Stimulated activated CD8-positive, alpha-beta memory T cell treated with anti-CD3 and anti-CD28 coated beads, Interleukin-12 subunit alpha, Interleukin-12 subunit beta, amount 100 ng/mL, for 24 hours (primary cell): ENCODE results near the gene TSPO.

Experiments
- DNase-seq: peaks from one replicate; pipeline ENCODE4 v3.0.0-alpha.2; 2020; ENCODE audit errors: extremely low read depth

The TSPO gene

GRCh38 chr22:43179146-43179910 is 28.0 kb downstream of the TSPO start:
- DNase-seq = no peak

- DNase-seq = no peak
Measured at GRCh38 chr22:43179911-43180195, 28.5 kb downstream of the TSPO start.

GRCh38 chr22:43180670-43181069 is 29.3 kb downstream of the TSPO start:
- DNase-seq = no peak

- no peak for DNase-seq
Measured at GRCh38 chr22:43181321-43182076, 30.1 kb downstream of the TSPO start.

- no peak for DNase-seq
Measured at GRCh38 chr22:43182118-43182517, 30.8 kb downstream of the TSPO start.

GRCh38 chr22:43182726-43183125 is 31.4 kb downstream of the TSPO start:
- DNase-seq = no peak

- DNase-seq = no peak
Measured at GRCh38 chr22:43183496-43184277, 32.3 kb downstream of the TSPO start.

- DNase-seq = no peak
Measured at GRCh38 chr22:43185860-43186261, 34.5 kb downstream of the TSPO start.

- peak; percentile 30 for DNase-seq
Measured at GRCh38 chr22:43186272-43187170, 35.2 kb downstream of the TSPO start, which contains the start of gene TTLL12. TTLL12 (minus strand) TSS chr22:43187134; CDS start chr22:43187069, 65 bp downstream.

GRCh38 chr22:43187171-43188099 is 36.1 kb downstream of the TSPO start:
- DNase-seq = peak; percentile 92

- no peak for DNase-seq
Measured at GRCh38 chr22:43188829-43189545, 37.6 kb downstream of the TSPO start.

- DNase-seq = no peak
Measured at GRCh38 chr22:43191831-43192230, 40.5 kb downstream of the TSPO start.

GRCh38 chr22:43197271-43197941 is 46.0 kb downstream of the TSPO start:
- no peak for DNase-seq

- DNase-seq = no peak
Measured at GRCh38 chr22:43198126-43198525, 46.8 kb downstream of the TSPO start.

GRCh38 chr22:43198936-43199335 is 47.6 kb downstream of the TSPO start:
- DNase-seq = no peak

GRCh38 chr22:43199541-43199940 is 48.2 kb downstream of the TSPO start:
- DNase-seq = no peak

GRCh38 chr22:43200031-43200430 is 48.7 kb downstream of the TSPO start:
- DNase-seq = no peak

GRCh38 chr22:43200555-43200954 is 49.2 kb downstream of the TSPO start:
- no peak for DNase-seq
